EL (cell line): Measurements from ENCODE around the gene ABCB9.

Experiments used
- DNase-seq: peaks from one replicate; pipeline ENCODE4 v3.0.0-alpha.2; 2016

Gene ABCB9

DNA sequence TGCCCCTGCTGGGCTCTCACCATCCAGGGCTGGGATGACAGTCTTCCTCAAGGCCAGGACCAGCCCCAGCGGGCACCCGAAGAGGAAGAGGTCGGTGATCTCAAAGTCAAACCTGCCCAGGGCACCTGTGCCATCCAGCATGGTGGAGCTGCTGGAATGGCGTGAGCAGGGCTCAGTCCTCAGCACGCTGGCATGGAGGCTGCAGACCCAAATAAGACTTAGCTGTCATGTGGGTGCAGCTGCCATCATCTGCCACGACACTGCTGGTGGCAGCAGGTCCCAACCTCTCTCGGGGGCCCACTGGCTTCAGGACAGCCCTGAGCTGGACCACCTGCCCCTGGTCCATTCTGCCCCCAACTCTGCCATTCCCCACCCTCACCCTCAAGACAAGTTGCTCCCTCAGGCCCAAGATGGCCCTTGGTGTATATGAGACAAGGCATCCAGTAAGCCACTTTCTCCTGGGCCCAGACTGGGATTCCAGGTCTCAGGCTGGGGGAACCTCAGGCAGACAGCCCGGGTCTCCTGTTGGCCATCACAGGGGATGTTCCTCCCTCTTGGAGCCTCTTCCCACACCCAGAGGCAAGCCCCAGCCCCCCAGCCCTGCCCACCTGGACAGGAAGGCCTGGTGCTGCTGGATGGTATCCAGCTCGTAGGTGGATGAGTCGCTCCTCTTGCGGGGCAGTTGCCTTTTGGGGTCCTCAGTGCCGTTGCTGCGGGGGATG, 28.7 kb upstream of the ABCB9 start:
- no peak for DNase-seq

DNA sequence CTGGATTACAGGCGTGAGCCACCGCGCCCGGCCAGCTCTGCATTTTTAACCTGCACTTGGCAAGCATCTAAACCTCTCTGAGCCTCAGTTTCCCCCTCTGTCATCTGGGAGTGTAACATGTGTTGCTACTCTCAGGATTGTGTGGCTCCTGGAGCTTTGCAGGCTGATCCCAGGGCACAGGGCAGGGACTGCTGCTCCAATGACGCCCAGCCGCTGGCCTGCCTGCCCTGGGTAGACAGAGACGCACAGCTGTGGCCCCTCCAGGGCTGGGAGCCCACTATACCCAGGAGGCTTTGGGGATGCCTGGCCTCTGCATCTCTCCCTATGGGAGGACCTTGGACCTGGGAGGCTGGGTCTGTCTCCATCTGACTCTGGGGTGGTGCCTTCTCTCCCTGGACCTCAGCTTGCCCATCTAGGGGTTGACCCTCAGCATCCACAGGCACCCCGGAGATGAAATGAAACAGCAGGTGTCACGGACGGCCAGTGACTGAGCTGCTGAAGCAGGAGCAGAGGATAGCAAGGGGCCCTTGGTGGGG, 27.9 kb upstream of the ABCB9 start:
- DNase-seq: no peak

DNA sequence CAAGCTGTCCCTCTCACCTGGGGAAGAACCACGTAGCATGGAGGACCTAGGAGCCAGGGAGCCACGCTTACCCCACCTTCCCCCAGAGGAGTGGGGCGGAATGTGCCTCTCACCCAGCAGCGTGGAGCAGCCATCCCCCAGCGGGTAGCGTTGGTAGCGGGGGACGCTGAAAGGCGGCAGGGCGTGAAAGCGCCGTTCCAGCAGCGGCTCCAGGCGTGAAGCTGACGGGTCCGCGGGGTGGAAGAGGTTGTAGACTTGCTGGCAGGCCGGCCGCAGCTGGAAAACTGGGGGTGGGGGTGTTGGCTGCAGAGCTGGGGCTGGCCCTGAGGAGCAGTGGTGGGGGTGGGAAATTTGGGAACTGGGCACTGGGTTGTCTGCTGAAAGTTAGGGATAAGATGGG, 26.1 kb upstream of the ABCB9 start:
- DNase-seq: no peak

GRCh38 chr12:122991623-122992275, 25.5 kb upstream of the ABCB9 start:
- DNase-seq: no peak

GRCh38 chr12:122990961-122991622, 24.8 kb upstream of the ABCB9 start:
- no peak for DNase-seq

DNA sequence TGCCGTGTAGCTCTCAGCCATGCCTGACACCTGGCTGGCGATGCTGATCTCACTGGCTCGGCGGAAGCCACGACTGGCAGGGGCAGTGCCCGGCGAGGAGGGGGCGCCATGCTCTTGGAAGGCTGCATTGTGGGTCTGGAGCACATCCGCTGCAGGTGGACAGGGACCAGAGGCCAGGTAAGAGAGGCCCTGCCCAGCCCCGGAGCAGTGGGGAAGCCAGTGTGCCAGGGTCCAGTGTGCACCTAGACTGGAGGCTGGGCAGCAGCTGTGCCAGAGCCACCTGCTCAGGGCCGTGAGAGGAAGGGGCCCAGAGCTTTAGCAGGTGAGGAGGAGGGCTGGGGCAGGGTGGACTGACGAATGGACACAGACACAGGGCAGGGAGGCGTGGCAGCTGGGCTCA, 24.3 kb upstream of the ABCB9 start:
- DNase-seq: no peak

- no peak for DNase-seq
Observed at GRCh38 chr12:122989874-122990419, 23.7 kb upstream of the ABCB9 start.

DNA sequence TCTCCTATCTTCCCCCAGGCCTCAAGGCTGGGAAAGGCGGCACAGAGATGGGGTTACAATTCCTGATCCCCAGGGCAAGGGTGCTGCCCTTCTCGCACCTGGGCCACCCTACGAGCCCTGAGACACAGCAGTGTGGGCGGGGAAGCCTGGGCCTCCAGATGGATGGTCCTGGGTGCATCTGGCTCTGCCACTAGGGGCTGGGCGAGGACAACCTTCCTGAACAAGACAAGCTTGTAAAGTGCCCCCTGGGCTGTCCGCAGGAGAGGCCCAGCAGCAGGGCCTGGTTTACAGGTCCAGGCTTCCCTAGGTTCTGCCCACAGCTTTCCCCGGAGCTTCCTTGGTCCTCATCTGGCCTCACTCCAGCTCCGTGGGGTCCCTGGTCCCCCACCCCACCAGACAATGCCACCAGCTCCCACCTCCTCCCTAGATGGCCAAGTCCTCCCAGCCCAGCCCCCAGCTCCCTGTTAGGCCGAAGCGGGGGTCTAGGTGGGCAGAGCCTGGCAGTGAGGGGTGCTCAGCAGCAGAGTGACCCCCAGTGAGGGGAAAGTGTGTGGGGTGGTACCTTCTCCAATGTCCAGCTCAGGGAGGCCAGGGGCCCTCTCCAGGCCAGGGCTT, 23.1 kb upstream of the ABCB9 start:
- DNase-seq: no peak

DNA sequence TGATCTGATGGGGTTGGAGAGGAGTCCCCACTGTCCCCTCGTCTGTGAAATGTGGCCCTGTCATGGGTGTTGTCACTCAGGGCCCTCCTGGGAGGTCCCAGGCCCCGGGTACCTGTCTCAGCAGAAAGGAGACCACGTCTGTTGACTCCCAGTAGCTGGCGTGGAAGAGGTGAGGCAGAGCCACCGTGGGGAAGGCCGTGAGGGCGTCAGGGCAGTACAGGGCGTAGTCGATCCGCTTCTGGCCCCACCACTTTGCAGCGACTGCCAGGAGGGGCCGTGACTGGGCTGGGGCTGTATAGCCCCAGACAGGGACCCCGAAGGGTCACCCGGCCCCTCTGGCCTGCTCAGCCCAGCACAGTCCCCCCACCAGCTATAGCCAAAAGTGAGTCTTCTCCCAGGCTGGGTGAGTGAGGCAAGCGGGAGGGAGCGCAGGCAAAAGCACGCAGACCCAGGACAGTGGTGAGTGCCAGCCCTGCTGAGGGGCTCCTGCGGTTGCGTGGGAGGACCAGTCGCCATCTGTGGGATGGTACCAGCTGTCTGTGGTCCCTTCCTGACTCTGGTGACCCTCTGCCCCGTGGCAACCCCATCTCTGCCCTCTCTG, 22.4 kb upstream of the ABCB9 start:
- no peak for DNase-seq

- DNase-seq: no peak
Observed at GRCh38 chr12:122988036-122988435, 21.8 kb upstream of the ABCB9 start.

- DNase-seq: no peak
Observed at GRCh38 chr12:122987086-122987951, 21.1 kb upstream of the ABCB9 start.

- no peak for DNase-seq
Observed at GRCh38 chr12:122986258-122986871, 20.1 kb upstream of the ABCB9 start.

DNA sequence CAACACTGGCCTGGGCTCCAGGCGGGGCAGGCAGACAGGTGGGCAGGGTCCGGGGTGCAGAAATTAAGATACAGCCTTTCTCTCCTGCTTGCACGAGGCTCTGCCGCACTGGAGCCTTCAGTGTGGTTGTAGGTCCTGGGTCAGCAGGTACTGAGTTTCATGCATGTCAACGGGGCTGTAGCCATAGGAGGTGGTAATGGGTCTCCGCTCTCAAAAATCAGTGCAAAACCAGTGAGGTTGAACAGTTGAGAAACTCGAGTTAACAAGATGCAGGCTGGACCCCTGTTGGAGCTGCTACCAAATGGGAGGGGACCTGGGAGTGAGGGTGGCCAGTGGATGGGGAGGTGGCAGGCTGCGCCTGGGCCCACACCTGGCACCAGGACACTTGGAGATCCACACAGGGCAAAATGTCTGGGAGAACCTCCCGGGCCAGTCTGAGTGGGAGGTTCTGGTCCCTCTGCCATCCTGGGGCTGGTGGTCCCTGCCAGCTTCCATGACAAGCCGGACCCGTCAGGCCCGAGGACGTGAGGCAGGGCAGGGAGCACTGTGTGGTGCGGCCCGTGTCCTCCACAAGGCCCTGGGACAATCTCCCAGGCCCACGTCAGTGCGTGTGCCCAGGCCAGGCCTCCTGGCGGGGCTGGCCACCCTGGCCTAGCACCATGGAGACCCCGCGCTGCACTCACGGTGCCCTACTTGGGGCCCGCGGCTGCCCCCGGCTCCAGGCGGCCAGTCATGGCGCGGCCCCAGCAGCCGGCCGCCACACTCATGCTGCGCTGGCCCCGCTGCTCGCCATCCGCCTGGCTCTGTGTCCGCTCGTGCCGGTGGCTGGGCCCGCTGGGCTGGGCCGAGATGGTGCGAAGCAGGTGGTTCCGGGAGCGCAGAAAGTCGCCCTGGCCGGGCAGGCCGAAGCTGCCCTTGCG, 19.3 kb upstream of the ABCB9 start:
- DNase-seq: no peak

GRCh38 chr12:122984612-122985337, 18.5 kb upstream of the ABCB9 start:
- no peak for DNase-seq

- no peak for DNase-seq
Observed at GRCh38 chr12:122983789-122984515, 17.7 kb upstream of the ABCB9 start.

- no peak for DNase-seq
Observed at GRCh38 chr12:122982963-122983788, 16.9 kb upstream of the ABCB9 start.

DNA sequence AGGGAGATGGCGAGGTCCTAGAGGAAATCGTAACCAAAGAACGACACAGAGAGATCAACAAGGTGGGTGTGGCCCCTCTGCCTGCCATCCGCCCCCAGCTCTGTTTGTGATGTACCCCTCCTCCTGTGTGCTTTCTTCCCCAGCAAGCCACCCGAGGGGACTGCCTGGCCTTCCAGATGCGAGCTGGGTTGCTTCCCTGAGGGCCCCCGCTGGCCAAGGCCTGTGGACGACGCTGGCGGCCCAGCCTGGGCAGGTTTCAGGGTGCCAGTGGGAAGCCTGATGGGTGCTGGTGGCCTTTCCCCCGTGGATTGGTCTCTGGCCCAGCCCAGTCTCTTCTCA, 16.2 kb upstream of the ABCB9 start:
- no peak for DNase-seq
